ENCODE data around the gene PRSS2. TPM values are rescaled to one million over a fixed set of nuclear protein-coding genes. Genes with fewer than 3 reads are reported as not detected.

PRSS2 gene
- total RNA-seq, 1 donor from 2014 or later, result not detected

DNA sequence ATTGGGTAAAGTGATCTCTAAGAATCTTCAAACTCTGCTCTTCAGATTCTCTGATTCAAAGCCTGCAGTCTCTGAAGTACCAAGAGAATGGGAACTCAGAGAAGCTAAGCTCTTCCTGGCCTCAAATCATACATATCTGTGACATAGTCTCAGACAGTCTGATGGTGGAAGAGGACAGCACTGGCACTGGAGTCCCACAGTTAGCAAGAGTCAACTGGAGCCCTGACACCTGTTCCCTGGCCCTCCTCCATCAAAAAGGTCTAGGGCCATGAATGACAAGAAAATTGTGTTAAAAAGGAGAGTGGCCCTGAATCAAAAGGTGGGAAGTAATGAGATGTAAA is 37.7 kb downstream of the PRSS2 start:
- Histone ChIP-seq H3K27me3 (ENCODE audit: control insufficient read depth, insufficient read depth, low read length) (no peaks in the 10 kb centered on the region), H3K36me3 (ENCODE audit: control insufficient read depth, insufficient read depth, low read length) (no peaks in the 10 kb centered on the region), H3K4me3 (ENCODE audit: low read depth, low read length) (no peak overlapping the region)
- DNase-seq (ENCODE audit: low read depth) (no peak), FAIRE-seq (no peak)
- TF ChIP-seq CTCF (IDR thresholded peaks at IDR 0.05; ENCODE audit: insufficient read depth, low read length, severe bottlenecking), result no peak

DNA sequence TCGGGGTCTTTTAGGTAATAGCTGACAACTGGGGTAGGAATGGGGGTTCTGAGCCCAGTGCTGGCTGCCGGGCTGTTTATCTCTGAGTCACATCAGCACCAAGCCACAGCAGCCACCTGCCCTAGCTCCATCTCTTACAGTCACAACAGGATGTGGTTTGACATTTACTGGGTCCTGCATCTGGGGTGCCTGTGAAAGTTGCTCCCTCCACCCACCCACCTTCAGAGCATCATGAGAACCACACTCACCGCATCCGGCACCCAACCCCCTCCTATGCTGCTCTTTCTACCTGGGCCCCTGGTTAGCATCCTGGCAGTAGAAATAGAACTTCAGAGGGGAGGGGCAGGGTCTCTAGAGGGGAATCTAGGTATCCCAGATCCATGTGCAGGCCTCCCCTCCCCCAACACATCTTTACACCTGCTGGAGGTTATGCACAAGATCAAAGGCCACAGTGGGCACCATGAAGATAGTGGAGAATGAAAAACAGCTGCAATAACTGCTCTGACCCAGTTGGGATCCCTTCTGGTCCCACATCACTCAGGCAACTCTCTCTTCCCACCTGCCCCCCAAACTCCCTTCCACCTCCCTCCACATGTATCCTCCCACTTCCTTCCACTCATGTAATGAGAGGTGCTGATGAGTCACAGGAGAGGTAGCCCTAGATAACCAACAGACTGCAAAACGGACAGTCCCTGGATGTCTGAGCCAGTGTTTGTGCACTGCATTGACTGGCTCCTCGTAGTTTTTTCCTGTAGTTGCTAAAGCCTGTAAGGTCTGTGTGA is 38.2 kb downstream of the PRSS2 start:
- Histone ChIP-seq H3K4me3 (ENCODE audit: low read depth, low read length) (no peak overlapping the region), H3K27me3 (ENCODE audit: control insufficient read depth, insufficient read depth, low read length) (no peaks in the 10 kb centered on the region), H3K36me3 (ENCODE audit: control insufficient read depth, insufficient read depth, low read length) (no peaks in the 10 kb centered on the region)
- peak; percentile 59 for DNase-seq (ENCODE audit: low read depth)
- no peak for TF ChIP-seq CTCF (IDR thresholded peaks at IDR 0.05; ENCODE audit: insufficient read depth, low read length, severe bottlenecking)
- no peak for FAIRE-seq

GRCh38 chr7:142809671-142810070 is 38.9 kb downstream of the PRSS2 start:
- no peak for FAIRE-seq
- H3K4me3 ChIP-seq (ENCODE audit: low read depth, low read length), result no peak overlapping the region
- H3K27me3 ChIP-seq (ENCODE audit: control insufficient read depth, insufficient read depth, low read length), result no peaks in the 10 kb centered on the region
- H3K36me3 ChIP-seq (ENCODE audit: control insufficient read depth, insufficient read depth, low read length), result no peaks in the 10 kb centered on the region
- DNase-seq (ENCODE audit: low read depth), result no peak
- no peak for TF ChIP-seq CTCF (IDR thresholded peaks at IDR 0.05; ENCODE audit: insufficient read depth, low read length, severe bottlenecking)

GRCh38 chr7:142811154-142811737 is 40.5 kb downstream of the PRSS2 start:
- no peak overlapping the region for H3K4me3 ChIP-seq (ENCODE audit: low read depth, low read length)
- no peak for FAIRE-seq
- TF ChIP-seq CTCF (IDR thresholded peaks at IDR 0.05; ENCODE audit: insufficient read depth, low read length, severe bottlenecking), result peak; percentile 44
- peaks cover 2% of the 10 kb centered on the region for H3K27me3 ChIP-seq (ENCODE audit: control insufficient read depth, insufficient read depth, low read length)
- H3K36me3 ChIP-seq (ENCODE audit: control insufficient read depth, insufficient read depth, low read length), result no peaks in the 10 kb centered on the region
- DNase-seq (ENCODE audit: low read depth), result peak; percentile 40

DNA sequence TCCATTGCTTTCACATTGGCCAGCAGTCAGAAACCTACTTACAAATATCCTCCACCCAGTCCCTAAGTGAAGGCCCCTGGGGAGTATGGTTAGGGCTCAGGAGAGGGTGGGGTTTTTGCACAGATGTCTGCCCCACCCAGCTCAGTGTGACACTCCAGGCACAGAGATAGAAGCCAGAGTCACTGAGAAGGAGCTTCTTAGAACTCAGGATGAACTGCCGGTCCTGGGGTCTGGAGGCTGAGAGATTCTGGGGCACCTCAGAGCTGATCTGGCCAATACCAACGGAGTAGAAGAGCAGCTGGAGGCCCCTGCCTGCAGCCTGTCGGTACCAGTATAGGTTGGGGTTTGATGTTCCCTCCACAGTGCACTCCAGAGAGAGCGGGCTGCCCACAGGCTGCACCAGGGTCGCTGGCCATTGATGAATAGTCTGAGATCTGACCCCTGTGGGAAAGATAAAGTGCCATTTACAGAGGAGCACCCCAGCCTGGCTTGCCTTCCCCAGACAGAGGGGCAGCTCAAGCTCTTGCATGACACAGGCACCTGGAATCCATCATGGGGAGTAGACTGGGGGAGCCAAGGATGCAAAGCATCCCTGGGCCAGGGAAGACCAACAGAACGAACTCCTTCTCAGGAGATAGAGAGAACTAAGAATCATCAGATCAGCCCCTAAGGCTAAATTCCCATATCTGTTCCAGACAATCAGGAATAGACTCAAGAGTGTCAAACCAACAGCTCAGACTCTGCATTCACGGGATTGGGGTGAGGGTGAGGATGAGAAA is 41.9 kb downstream of the PRSS2 start:
- DNase-seq (ENCODE audit: low read depth) (no peak), FAIRE-seq (no peak)
- no peaks in the 10 kb centered on the region for H3K36me3 ChIP-seq (ENCODE audit: control insufficient read depth, insufficient read depth, low read length)
- H3K27me3 ChIP-seq (ENCODE audit: control insufficient read depth, insufficient read depth, low read length), result peaks cover 2% of the 10 kb centered on the region
- TF ChIP-seq CTCF (IDR thresholded peaks at IDR 0.05; ENCODE audit: insufficient read depth, low read length, severe bottlenecking), result no peak
- no peak overlapping the region for H3K4me3 ChIP-seq (ENCODE audit: low read depth, low read length)

All from bronchial epithelial cell (primary cell).